Measurements from ENCODE around the gene IL1RN. TPM values are rescaled to one million over a fixed set of nuclear protein-coding genes. Genes with fewer than 3 reads are reported as not detected.
A peak's percentile ranks its signal among the peaks of the same experiment; 100 is the strongest.

The IL1RN gene, protein sequence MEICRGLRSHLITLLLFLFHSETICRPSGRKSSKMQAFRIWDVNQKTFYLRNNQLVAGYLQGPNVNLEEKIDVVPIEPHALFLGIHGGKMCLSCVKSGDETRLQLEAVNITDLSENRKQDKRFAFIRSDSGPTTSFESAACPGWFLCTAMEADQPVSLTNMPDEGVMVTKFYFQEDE
- not detected for polyA plus RNA-seq

DNA sequence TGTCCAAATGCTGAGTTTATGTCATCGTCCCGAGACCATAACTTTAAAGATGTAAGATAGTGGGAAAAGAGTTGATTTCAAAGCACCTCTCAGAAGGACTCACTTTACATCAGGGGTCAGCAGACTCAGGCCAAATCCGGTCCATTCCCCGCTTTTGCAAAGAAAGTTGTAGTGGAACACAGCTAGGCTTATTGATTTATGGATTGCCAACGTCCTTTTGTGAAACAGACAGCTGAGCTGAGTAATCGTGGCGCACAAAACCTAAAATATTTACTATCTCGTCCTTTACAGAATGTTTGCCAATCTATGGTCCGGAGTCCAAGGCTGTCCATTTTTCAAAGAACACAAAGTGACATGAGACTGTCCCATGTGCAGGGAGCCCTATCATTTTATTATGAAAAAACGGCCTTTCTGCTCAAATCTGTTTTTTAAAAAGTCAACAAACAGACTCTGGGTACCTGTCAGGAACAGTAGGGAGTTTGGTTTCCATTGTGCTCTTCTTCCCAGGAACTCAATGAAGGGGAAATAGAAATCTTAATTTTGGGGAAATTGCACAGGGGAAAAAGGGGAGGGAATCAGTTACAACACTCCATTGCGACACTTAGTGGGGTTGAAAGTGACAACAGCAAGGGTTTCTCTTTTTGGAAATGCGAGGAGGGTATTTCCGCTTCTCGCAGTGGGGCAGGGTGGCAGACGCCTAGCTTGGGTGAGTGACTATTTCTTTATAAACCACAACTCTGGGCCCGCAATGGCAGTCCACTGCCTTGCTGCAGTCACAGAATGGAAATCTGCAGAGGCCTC is at the start of gene IL1RN:
Gene IL1RN, plus strand, starts transcription at position 754 of the 801 bp plus-strand sequence. Its CDS starts 27 bp downstream, at position 781.
- Mint-ChIP-seq H3K27me3 (peaks cover 2% of the 10 kb centered on the region), H3K4me3 (peak within 1 kb of the TSS in 2 of 4 donors; percentile 7 to 39), H3K27ac (no peak within 1 kb of the TSS), H3K36me3 (no peaks in the 10 kb centered on the region), H3K4me1 (peaks cover 0 to 11% (median 8%) of the 10 kb centered on the region in 3 donors), H3K9me3 (no peaks in the 10 kb centered on the region)

GRCh38 chr2:113077921-113078320 is 49.5 kb upstream of the IL1RN start:
- Mint-ChIP-seq H3K27ac (no peak overlapping the region), H3K36me3 (no peaks in the 10 kb centered on the region), H3K4me1 (no peaks in the 10 kb centered on the region), H3K27me3 (peaks cover 8% of the 10 kb centered on the region), H3K4me3 (no peak overlapping the region), H3K9me3 (peaks cover 0 to 2% (median 0%) of the 10 kb centered on the region in 3 donors)

DNA sequence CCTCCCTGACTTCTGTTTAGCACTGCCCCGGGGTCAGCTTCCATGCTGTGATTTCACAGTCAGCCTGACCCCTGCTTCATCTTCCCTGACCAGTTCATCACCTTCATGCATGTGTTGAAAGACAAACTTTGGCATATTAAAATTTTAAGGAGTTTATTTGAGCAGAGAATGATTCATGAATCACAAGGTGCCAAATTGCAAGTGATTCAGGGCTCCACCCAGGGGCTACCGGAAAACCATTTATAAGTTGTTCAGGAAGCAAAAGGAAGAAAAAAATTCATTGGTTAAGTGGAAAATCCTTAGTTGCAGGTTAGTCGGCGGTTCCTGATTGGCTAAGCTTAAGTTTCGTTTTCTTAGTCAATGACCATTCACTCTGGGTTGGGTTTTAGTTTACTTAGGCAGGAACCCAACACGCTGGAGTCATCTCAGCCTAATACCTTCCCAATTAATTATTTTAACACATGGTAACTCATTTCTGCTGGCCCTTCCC is 49.0 kb upstream of the IL1RN start:
- Mint-ChIP-seq H3K9me3 (peaks cover 0 to 2% (median 0%) of the 10 kb centered on the region in 3 donors), H3K4me3 (no peak overlapping the region), H3K4me1 (peaks cover 0 to 2% (median 0%) of the 10 kb centered on the region in 3 donors), H3K36me3 (no peaks in the 10 kb centered on the region), H3K27ac (no peak overlapping the region), H3K27me3 (peaks cover 12% of the 10 kb centered on the region)

GRCh38 chr2:113079131-113079530 is 48.3 kb upstream of the IL1RN start:
- H3K27me3 Mint-ChIP-seq, result peaks cover 13% of the 10 kb centered on the region
- H3K9me3 Mint-ChIP-seq, result peaks cover 0 to 2% (median 0%) of the 10 kb centered on the region in 3 donors
- peaks cover 0 to 2% (median 0%) of the 10 kb centered on the region in 3 donors for H3K4me1 Mint-ChIP-seq
- H3K36me3 Mint-ChIP-seq, result no peaks in the 10 kb centered on the region
- no peak overlapping the region for H3K27ac Mint-ChIP-seq
- H3K4me3 Mint-ChIP-seq, result no peak overlapping the region

DNA sequence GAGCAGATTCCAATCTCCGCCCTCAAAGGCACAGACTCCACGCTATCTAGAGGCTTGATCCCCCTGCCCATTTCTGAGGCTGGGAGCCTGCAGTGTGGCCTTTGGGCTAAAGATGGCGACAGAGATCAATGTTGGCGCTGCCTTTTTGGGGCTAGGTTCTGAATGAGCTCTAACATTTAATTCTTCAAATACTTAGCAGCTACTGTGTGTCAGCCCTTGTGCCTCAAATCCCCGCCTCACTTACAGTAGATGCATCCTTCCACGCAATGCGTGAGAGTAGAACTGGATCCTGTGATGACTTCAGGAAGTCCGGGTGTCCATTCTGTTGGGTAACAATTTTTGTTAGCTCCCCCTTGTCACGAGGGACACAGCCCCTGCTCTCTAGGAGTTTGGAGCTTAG is 47.3 kb upstream of the IL1RN start:
- Mint-ChIP-seq H3K27ac (peak overlapping the region in 1 of 3 donors; percentile 66), H3K27me3 (peaks cover 13% of the 10 kb centered on the region), H3K4me3 (no peak overlapping the region), H3K9me3 (peaks cover 0 to 2% (median 0%) of the 10 kb centered on the region in 3 donors), H3K4me1 (peaks cover 0 to 2% (median 0%) of the 10 kb centered on the region in 3 donors), H3K36me3 (no peaks in the 10 kb centered on the region)

DNA sequence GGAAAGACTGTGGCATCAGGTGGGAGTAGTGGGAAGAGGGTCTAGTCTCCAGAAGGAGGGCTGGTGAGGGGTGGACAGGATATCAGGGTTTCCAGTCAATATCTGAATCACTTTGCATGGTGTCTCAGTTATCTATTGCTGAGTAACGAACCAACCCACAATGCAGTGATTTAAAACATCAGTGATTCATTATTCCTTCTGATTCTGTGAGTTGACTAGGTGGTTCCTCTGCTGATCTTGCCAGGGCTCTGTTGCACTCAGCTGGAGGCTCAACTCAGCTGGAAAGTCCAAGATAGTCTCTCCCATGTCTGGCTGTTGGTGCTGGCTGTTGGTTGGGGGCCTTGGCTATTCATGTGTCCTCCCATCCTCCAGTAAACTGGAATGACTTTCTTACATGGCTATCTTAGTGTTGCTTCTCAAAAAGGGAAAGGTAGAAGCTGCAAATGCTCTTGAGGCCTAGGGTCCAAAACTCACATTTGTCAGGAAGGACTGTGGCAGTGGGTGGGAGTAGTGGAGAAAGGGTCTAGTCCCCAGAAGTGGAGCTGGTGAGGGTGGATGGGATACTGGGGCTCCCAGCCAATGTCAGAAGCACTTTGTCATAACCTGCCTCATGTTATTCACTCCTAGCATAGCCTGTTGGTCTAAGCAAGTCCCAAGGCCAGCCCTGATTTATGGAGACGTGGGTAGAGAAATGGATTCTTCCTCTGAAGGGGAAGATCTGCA is 45.7 kb upstream of the IL1RN start:
- Mint-ChIP-seq H3K36me3 (peaks cover 3% of the 10 kb centered on the region), H3K27ac (no peak overlapping the region), H3K9me3 (peaks cover 0 to 2% (median 0%) of the 10 kb centered on the region in 3 donors), H3K4me3 (no peak overlapping the region), H3K4me1 (peaks cover 0 to 2% (median 0%) of the 10 kb centered on the region in 3 donors), H3K27me3 (peaks cover 9% of the 10 kb centered on the region)

DNA sequence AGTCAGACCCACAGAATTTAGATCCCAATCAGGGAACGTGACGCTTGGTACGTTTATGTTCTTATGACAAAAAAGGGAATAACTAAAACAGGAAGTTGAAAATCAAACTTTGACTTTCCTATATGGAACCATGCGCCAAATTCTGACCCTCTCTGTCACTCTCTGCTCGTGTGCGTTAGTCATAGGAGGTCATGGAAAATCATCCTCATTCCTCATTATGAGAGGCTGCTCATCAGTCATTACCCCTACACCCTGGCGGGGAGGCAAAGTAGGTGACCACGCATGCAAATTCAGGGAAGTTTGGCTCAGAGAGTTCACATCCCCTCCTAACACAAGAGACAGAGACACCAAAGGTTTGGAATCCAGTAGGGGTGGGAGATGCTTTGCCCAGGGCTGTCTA is 44.1 kb upstream of the IL1RN start:
- Mint-ChIP-seq H3K27ac (no peak overlapping the region), H3K4me3 (no peak overlapping the region), H3K27me3 (peaks cover 9% of the 10 kb centered on the region), H3K36me3 (peaks cover 6% of the 10 kb centered on the region), H3K9me3 (no peaks in the 10 kb centered on the region), H3K4me1 (peaks cover 0 to 2% (median 0%) of the 10 kb centered on the region in 3 donors)

DNA sequence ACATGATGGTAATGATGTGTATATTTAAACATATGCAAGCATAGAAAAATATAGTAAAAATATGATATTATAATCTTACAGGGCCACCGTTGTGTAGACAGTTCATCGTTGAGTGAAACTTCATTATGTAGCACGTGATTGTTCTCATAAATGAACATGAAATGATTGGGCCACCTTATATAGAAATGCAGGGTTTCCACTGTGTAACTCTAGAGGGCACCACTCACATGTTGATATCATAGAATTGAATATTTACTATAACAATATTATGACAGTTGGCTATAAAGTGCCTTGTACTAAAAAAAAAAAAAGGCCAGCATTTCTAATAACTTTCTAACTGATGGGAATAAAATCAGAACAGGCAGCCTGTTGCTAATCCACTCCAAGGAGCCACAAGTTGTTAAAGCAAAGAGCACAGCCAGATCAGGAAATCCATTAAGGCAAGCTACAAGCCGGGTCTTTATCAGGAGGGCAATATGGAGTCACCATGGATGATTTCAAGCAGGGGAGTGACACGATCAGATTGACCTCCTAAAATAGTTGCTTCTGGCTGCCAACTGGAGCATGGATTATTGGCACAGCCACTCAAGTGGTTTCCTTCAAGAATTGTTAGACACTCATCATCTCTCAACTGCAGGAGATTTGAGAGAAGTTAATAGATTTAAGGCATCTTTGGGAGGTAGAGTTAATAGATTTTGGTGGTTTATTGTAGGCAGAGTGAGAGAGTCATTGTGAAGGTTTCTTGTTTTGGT is 43.0 kb upstream of the IL1RN start:
- Mint-ChIP-seq H3K27ac (no peak overlapping the region), H3K4me3 (no peak overlapping the region), H3K36me3 (peaks cover 6% of the 10 kb centered on the region), H3K9me3 (no peaks in the 10 kb centered on the region), H3K4me1 (peaks cover 0 to 2% (median 0%) of the 10 kb centered on the region in 3 donors), H3K27me3 (peaks cover 9% of the 10 kb centered on the region)

DNA sequence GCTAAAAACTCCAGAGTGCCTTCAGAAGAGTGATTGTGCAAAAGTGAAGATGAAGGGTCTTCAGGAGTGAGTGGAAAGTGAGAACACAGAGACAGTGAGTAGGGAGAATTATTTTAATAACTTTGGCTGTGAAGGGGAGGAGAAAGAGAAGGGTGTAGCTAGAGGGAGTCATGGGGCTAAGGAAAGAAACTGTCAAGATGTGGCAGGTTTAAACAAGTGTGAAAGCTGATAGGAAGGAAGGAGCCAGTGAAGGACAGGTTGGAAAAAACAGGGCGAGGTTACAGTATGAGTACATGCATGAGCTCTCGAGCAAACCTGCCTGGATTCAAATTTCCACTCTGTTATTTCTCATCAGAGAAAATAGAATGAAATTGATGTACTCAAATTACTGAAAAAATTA is 41.9 kb upstream of the IL1RN start:
- peaks cover 9% of the 10 kb centered on the region for H3K27me3 Mint-ChIP-seq
- no peak overlapping the region for H3K27ac Mint-ChIP-seq
- peaks cover 0 to 2% (median 0%) of the 10 kb centered on the region in 3 donors for H3K4me1 Mint-ChIP-seq
- peaks cover 6% of the 10 kb centered on the region for H3K36me3 Mint-ChIP-seq
- no peak overlapping the region for H3K4me3 Mint-ChIP-seq
- H3K9me3 Mint-ChIP-seq, result no peaks in the 10 kb centered on the region

DNA sequence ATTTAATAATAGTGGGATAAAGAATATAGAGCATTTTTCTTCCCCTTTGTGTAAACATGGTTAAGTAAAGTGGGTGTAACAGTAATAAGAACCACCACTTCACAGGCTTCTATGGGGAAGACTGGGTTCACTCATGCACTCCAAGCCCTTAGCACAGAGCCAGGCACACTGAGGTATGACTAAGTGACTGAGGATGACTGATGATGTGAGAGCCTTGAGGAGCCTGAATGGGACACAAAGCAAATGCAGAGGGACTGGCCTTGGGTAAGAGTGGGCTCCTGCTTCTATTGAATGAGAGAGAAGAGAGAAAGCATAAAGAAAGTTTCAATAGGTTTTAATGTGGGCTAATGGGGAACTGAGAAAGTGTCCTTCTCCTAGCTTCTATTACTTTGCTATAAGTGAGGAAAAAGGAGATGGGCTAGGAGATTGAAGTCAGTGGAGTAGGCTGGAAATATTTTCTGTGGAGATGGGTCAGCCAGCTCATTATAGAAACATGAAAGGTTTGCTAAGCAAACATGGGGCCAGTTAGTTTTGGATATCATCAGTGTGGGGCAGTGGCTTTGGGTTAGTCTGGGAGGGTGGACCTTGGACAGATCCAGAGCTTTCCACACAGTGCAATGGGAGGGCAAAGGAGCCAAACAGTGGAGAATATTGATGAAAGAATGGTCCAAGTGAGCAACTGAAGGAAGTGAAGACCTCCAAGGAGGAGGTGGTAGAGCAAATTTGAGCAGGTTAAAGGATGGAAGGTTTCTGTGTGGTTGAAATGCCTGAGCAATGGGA is 39.0 kb upstream of the IL1RN start:
- H3K4me1 Mint-ChIP-seq, result peaks cover 0 to under 1% (median 0%) of the 10 kb centered on the region in 3 donors
- H3K27me3 Mint-ChIP-seq, result peaks cover under 1% of the 10 kb centered on the region
- H3K27ac Mint-ChIP-seq, result no peak overlapping the region
- H3K4me3 Mint-ChIP-seq, result no peak overlapping the region
- H3K36me3 Mint-ChIP-seq, result peaks cover 6% of the 10 kb centered on the region
- H3K9me3 Mint-ChIP-seq, result no peaks in the 10 kb centered on the region

DNA sequence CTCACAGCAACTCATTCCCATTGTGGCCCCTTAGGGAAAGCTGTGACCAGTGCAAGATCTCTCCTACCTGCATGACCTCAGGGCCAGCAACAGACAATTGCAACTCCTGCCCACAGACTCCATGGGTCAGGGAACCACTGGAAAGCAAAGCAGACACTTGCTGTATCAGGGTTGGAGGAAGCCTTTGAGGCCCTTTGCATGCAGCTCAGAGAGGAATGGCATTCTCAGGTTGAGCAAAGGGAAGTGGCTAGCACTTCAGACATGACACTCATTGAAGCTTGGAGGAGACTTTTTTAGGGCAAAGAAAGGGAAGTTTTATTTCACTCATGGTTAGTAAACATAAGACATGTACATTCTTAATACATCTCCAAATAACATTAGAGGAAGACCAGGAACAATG is 37.5 kb upstream of the IL1RN start:
- H3K27ac Mint-ChIP-seq, result no peak overlapping the region
- peaks cover 6% of the 10 kb centered on the region for H3K36me3 Mint-ChIP-seq
- H3K9me3 Mint-ChIP-seq, result peaks cover 0 to 3% (median 0%) of the 10 kb centered on the region in 3 donors
- H3K27me3 Mint-ChIP-seq, result peaks cover 2% of the 10 kb centered on the region
- H3K4me1 Mint-ChIP-seq, result no peaks in the 10 kb centered on the region
- H3K4me3 Mint-ChIP-seq, result no peak overlapping the region

DNA sequence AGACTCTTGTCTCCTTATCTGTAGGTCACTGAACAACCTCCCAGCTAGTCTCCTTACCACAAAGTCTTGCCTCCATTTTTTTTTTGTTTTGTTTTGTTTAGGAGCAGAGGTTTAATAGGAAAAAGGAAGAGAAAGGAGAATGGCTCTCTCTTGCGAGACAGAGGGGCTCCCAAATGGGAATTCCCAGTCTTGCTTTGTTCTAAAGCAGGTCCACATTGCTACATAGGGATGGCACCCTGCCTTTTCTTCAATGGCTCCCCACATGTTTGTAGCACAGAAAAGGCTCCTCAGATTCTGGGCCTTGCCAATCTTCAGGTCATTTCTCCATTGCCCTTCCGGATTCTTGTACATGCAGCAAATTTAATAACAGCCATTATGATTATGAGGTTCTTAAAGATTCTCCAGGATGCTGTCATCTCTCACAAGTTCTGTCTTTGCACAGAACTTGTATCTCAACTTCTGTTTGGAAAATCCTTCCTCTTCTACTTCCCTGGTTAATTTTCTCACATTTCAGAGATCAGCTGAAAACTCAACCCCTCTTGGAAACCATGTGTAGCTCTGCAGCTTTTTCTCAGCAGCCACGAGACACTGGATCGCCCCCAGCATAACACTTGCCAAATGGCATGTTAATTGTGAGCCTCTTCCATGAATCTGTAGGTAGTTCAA is 36.0 kb upstream of the IL1RN start:
- no peaks in the 10 kb centered on the region for H3K4me1 Mint-ChIP-seq
- H3K27ac Mint-ChIP-seq, result no peak overlapping the region
- H3K36me3 Mint-ChIP-seq, result peaks cover 3% of the 10 kb centered on the region
- no peak overlapping the region for H3K4me3 Mint-ChIP-seq
- H3K9me3 Mint-ChIP-seq, result peaks cover 2 to 9% (median 6%) of the 10 kb centered on the region in 3 donors
- H3K27me3 Mint-ChIP-seq, result peaks cover 2% of the 10 kb centered on the region

DNA sequence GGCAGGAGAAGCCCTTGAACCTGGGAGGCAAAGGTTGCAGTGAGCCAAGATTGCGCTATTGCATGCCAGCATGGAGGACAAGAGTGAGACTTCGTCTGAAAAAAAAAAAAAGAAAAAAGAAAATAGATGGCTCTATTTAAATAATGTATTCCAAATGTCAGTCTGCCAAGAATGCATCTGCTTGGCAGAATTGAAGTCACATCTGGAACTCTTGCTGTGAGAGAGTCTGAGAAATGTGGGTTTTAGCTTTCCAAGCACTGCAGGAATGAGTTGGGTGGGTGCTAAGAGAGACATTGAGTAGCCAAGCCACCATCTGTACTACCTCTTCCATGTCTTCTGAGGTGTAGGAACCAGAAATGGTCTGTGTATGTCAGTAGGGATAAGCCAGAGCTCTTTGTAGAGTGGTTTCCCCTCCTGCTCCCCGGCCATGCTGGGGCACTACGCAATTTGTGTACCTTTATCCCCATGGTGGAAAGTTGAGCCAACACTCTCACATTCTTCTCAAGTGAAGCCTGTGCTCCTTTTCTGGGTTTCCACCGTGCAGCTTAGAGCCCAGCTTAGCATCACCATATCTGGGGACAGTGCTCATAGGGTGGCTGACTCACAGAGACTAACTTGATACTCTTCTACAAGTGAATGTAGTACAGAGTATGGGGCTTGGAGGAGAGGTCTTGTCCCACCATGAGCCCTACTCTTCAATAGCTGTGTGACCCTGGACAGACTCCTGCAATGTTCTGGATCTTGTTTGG is 34.4 kb upstream of the IL1RN start:
- H3K36me3 Mint-ChIP-seq, result peaks cover 2% of the 10 kb centered on the region
- H3K9me3 Mint-ChIP-seq, result peaks cover 2 to 9% (median 6%) of the 10 kb centered on the region in 3 donors
- H3K4me1 Mint-ChIP-seq, result peaks cover 5 to 6% (median 5%) of the 10 kb centered on the region in 3 donors
- no peak overlapping the region for H3K4me3 Mint-ChIP-seq
- H3K27me3 Mint-ChIP-seq, result peaks cover 4% of the 10 kb centered on the region
- no peak overlapping the region for H3K27ac Mint-ChIP-seq

Measured in IgD-negative memory B cell (primary cell).